Measurements from ENCODE around the gene SVOP.
"Not testable (repeated sequence)": the region's sequence is repeated elsewhere in the genome, so short reads cannot be mapped to it uniquely, and the experiment has no call there.

SVOP gene

GRCh38 chr12:109029411-109029810 lies 8.5 kb upstream of the SVOP start:
- no peak for DNase-seq

GRCh38 chr12:109028624-109029023 lies 7.8 kb upstream of the SVOP start:
- DNase-seq: not testable (repeated sequence)

GRCh38 chr12:109027767-109028166 lies 6.9 kb upstream of the SVOP start:
- peak; percentile 51 for DNase-seq

- DNase-seq: no peak
Measured at GRCh38 chr12:109020146-109020795, 597 bp downstream of the SVOP start.

GRCh38 chr12:109018296-109018695 lies 2.6 kb downstream of the SVOP start:
- no peak for DNase-seq

- no peak for DNase-seq
Measured at GRCh38 chr12:109016978-109017377, 3.9 kb downstream of the SVOP start.

- no peak for DNase-seq
Measured at GRCh38 chr12:109016016-109016415, 4.9 kb downstream of the SVOP start.

GRCh38 chr12:109014984-109015765 lies 5.7 kb downstream of the SVOP start:
- DNase-seq: no peak

GRCh38 chr12:109010259-109010658 lies 10.6 kb downstream of the SVOP start:
- no peak for DNase-seq

- no peak for DNase-seq
Measured at GRCh38 chr12:109009766-109010165, 11.1 kb downstream of the SVOP start.

GRCh38 chr12:109004017-109004416 lies 16.9 kb downstream of the SVOP start:
- DNase-seq: no peak

GRCh38 chr12:108996320-108996719 lies 24.5 kb downstream of the SVOP start:
- DNase-seq: no peak

- no peak for DNase-seq
Measured at GRCh38 chr12:108995370-108995992, 25.4 kb downstream of the SVOP start.

- DNase-seq: not testable (repeated sequence)
Measured at GRCh38 chr12:108990103-108990502, 30.8 kb downstream of the SVOP start.

GRCh38 chr12:108989376-108989775 lies 31.5 kb downstream of the SVOP start:
- no peak for DNase-seq

GRCh38 chr12:108985750-108986149 lies 35.1 kb downstream of the SVOP start:
- no peak for DNase-seq

- no peak for DNase-seq
Measured at GRCh38 chr12:108983227-108983626, 37.6 kb downstream of the SVOP start.

GRCh38 chr12:108982621-108983219 lies 38.1 kb downstream of the SVOP start:
- no peak for DNase-seq

- DNase-seq: no peak
Measured at GRCh38 chr12:108981835-108982234, 39.0 kb downstream of the SVOP start.

- peak; percentile 25 for DNase-seq
Measured at GRCh38 chr12:108980831-108981618, 39.8 kb downstream of the SVOP start.

GRCh38 chr12:108977360-108977759 lies 43.5 kb downstream of the SVOP start:
- no peak for DNase-seq

GRCh38 chr12:108975024-108975593 lies 45.8 kb downstream of the SVOP start:
- no peak for DNase-seq

All from fibroblast of skin of abdomen (primary cell).